HG02798 (cell line): ENCODE measurements around the gene DUSP16.

Experiments
- ATAC-seq: cut with Tn5 transposase; IDR thresholded peaks from one replicate; pipeline ENCODE4 v1.9.1; 2021; ENCODE audit warnings: mild to moderate bottlenecking; ENCODE audit not compliant: unreplicated experiment, poor library complexity

DUSP16 gene

DNA sequence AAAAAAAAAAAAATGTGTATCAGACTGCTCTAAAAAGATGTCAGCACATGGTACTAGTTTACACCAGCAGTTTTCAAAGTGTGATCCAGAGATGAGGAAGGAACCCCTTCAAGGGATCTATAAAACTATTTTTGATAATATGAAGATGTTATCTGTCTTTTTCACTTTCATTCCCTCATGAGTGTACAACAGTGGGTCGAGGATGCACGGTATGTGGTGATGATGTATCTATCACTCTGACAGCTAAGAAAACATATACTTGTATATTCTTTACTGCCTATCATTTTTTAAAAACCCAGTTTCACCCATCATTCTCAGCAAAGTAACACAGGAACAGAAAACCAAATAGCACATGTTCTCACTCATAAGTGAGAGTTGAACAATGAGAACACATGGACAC, 12.4 kb downstream of the DUSP16 start:
- ATAC-seq = no peak

DNA sequence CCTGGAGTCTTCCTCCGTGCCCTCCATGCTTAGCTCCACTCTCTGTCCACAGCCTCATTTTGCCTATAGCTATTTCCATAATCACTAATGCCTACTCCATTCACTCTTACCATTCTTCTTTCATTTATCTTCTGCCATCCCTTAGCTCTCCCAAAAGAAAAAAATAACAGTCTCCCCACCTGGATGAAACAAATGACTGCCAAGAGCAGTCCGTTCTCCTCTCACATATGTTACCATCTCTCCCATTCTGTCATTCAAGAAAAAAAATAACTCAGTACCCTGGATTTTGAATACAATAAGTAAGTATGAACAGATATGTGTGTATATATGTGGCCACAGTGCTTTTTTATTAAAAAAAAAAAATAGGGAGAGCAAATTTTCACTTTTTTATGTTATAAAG, 13.2 kb downstream of the DUSP16 start:
- ATAC-seq = no peak

- no peak for ATAC-seq
Measured at GRCh38 chr12:12548713-12549112, 13.9 kb downstream of the DUSP16 start.

- no peak for ATAC-seq
Measured at GRCh38 chr12:12546314-12546772, 16.3 kb downstream of the DUSP16 start.

- ATAC-seq = no peak
Measured at GRCh38 chr12:12543959-12544358, 18.7 kb downstream of the DUSP16 start.

- no peak for ATAC-seq
Measured at GRCh38 chr12:12542964-12543363, 19.7 kb downstream of the DUSP16 start.

- no peak for ATAC-seq
Measured at GRCh38 chr12:12542286-12542685, 20.4 kb downstream of the DUSP16 start.

DNA sequence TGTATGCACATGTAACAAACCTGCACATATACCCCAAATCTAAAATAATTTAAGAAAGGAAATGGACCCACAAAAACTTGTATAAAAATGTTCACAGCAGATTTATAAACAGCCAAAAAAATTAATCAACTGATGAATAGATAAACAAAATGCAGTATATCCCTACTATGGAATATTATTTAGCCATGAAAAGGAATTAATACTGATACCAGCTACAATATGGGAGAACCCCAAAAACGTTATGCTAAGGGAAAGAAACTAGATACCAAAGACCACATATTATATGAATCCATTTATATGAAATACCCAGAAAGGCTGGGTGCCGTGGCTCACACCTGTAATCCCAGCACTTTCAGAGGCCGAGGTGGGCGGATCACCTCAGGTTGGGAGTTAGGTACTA, 20.9 kb downstream of the DUSP16 start:
- no peak for ATAC-seq

DNA sequence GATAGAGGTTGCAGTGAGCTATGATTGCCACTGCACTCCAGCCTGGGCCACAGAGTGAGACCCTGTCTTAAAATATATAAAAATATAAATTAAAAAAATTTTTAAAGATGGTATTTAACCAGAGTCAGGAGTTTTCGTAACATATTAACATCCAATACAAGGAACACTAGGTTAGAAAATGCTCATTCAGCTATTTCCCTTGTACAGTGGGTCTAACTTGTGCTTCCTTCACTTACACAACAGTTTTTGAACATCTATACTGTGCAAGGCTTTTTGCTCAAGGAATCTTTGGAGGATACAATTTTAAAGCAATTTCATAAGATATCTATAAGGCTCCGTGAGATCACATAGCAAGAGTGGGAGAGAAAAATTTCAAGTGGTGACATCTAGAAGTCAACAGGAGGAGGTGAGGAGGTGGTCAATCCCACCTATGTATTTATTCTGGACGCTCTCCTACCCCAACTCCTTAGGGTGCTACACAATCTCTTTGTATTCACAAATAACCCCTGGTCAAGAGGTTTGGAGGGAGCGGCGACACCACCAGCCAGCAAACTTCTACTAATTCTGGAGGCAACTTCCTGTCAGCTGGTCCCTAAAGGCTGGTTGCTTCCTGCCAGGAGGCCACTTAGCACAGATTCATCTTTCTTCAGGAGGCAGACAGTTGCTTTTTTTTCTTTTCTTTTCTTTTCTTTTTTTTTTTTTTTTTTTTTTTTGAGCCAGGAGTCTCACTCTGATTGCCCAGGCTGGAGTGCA, 22.2 kb downstream of the DUSP16 start:
- ATAC-seq = no peak

DNA sequence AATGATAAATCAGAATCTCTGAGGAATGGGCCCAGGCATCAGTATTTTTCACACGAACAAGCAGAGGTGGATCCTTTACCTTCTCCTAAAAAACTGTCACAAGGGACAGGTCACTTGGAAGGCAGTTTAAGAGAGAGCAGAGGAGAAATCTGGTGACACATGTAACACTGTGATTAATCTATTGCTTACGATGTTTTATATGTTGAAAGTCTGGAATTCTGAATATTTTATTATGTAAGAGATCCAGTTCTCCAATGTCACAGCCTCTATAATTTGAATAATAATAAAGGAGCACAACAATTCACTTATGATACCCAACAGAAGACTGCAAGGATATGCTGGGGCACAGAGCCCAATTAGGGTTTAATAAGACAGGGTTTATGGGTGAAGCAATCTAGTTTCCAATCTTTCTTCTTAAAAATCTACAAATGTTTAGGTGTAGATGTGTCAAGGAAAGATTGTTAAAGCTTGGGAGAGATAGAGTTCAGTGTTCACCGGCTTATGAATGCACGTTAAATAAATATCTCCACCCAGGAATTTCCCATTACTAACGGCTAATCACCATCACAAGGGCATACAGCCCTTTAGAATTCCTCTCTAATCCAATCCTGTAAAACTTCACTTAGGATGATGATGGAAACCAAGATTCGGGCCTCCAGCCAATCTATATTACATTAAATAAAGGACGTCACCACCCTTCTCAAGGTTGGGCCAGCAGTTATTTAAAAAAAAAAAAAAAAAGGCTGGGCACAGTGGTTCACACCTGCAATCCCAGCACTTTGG, 23.4 kb downstream of the DUSP16 start:
- ATAC-seq = no peak

DNA sequence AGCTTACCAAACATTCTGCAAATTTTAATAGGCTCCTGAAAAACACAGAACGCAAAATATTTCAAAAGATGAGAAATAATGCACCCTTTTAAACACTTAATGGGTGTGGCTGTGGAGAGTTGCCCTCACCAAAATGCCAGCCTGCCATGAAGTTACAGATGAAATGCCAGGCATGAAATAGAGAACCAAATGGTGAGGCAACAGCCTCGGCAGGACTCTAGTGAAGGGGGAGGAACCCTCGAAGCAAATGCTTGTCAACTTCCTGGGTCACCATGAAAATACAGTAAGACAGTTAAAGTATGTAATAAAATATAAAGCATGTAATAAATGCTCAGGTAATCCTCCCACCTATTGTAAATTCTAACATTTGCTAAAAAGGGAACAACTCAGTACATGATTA, 24.1 kb downstream of the DUSP16 start:
- ATAC-seq = no peak

DNA sequence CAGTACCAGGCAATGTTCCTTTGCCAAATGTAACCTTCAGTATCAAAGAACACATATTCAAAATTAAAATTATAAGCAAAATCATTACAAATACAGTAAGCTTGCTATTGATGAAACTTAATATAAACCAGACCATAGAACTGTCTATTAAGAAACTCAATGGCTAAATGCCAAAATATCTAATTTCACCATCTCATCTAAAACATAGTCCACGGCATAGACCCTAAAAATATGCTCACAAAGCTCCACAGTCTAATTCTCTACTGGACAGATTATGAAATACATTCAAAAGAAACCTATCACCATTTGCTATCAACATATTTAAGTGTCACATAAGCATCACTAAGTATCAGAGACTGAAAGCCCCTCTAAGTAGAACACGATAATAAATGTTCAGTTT, 25.2 kb downstream of the DUSP16 start:
- no peak for ATAC-seq

- no peak for ATAC-seq
Measured at GRCh38 chr12:12534975-12535374, 27.7 kb downstream of the DUSP16 start.

- ATAC-seq = no peak
Measured at GRCh38 chr12:12534166-12534866, 28.3 kb downstream of the DUSP16 start.

DNA sequence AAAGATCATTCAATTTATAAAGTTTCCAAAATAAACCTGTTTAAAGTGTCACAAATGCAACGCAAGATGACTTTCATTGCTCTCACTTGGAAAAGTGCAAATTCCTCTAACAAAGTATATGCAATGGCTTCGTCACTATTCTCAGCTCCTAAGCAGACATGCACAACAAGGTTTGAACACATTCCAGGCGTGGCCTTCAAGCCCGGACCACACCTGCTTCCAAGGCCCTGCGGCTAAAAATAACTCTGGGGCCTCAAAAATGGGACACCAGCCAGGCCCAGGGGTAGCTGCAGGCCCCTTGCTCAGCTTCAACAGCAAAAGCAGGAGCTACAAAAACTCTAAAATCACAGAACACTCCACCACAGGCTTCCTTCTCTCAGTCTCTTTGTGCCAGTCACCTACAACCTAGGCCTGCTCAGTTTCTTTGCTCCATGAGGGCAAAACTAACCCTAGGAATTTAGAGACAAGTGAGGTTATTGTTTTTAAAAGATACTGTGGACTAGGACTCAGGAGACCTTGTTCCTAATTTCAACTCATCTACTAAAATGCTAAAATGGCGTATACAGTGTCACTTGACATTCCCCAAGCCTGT, 29.3 kb downstream of the DUSP16 start:
- no peak for ATAC-seq

DNA sequence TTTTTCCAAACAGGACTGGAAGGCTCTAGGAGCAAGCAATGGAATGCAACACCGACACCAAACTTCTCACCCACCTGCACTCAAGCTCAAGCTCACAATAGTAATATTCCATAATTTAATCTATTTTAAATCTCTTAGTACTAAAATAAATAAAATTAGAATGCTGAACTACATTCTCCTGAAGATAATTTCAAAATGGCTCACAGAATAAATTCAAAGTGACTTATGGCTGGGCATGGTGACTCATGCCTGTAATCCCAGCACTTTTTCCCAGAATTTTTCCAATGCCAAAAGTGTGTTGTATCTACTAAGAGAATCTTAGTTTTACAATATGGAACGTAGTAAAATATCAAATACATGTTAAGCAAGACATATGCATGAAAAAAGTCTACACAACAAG, 31.5 kb downstream of the DUSP16 start:
- ATAC-seq = no peak

DNA sequence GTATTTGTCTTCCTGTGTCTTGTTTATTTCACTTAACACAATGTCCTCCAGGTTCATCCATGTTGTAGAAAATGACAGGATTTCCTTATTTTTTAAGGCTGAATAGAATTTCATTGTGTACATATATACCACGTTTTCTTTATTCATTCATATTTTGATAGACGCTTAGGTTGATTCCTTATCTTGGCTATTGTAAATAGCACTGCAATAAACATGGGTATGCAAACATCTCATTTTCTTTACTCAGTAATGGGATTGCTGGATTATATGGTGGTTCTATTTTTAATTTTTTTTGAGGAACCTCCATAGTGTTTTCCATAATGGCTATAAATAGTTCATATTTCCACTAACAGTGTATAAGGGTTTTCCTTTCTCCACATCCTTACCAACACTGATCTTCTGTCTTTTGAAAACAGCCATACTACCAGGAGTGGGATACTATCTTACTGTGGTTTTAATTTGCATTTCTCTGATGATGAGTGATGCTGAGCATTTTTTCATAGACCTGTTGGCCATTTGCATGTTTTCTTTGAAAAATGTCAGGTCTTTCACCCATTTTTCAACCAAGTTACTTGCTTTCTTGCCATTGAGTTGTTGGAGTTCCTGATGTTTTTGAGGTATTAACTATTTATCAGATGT, 32.8 kb downstream of the DUSP16 start:
- ATAC-seq = no peak

DNA sequence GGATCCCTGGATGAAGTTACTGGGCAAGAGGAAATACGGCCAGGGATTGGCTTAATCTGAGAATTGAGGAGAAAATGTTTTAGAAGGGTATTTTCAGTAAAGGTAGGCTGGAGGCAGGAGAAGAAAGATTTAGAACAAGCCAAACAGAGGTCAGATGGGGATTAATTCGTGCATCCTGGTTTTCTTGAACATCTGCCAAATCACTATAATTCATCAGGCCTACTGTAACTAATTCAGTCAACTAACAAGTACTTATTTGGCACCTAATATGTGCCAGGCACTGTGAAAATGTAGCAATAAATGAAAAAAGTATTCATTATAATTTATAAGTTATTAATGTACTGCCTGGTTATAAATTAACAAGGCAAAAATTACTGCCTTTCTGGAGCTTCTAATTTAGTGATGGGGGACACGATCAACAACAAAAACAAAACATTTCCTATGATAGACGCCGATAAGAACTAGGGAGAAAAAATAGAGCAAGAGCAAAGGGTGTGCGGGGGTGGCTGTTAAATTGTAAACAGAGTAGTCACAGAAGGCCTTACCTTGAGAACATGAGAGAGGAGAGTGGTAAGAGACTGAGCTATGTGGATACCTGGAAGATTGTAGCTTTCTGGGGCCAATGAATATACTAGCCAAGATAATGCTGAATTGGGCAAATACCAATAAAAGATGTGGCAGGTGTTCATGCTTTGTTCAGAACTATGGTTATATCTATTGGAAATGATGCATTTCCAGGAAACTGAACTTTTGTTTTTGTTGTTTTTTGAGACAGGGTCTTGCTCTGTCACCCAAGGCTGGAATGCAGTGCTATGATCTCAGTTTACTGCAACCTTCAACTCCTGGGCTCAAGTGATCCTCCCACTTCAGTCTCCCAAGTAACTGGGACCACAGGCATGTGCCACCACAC, 34.0 kb downstream of the DUSP16 start:
- ATAC-seq = no peak

DNA sequence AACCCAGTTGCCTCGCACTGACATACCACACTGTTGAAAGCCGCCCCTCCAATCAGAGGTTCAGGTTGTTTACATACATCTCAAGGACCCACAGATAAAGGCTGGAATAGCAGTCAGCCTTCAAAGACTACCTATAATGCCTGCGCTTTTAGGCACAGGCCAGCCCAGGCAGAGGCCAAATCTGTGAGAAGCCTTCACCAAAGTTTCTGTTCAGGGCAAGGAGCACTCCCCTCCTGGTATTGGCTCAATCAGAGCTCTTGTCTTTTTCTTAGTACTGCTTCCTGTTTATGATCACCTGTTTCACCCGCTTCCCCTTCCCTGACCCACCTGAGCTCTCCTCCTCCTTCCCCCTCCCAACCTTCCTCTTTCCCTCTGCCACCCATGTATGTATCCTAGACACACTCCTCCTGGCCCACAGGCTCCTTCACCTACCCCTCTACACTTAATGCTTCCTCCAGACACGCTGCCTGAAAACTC, 34.8 kb downstream of the DUSP16 start:
- ATAC-seq = no peak
